ENCODE data around the gene ALPK3.
A peak's percentile ranks its signal among the peaks of the same experiment; 100 is the strongest.

Gene ALPK3

GRCh38 chr15:84869510-84869909, 52.4 kb downstream of the ALPK3 start:
- Histone ChIP-seq H3K4me3 (ENCODE audit: low read length) (no peak overlapping the region), H3K9ac (ENCODE audit: low read length) (no peak overlapping the region), H3K27ac (ENCODE audit: low read length) (no peak overlapping the region), H3K4me1 (ENCODE audit: low read length) (peaks cover 8% of the 10 kb centered on the region), H3K9me3 (ENCODE audit: insufficient read depth, low read length) (no peaks in the 10 kb centered on the region), H3K36me3 (replicated peaks; ENCODE audit: low read depth, low read length) (no peaks in the 10 kb centered on the region), H2AFZ (ENCODE audit: low read depth, low read length) (no peak overlapping the region), H3K4me2 (ENCODE audit: low read length) (no peak overlapping the region), H3K79me2 (ENCODE audit: low read length) (no peaks in the 10 kb centered on the region), H3K27me3 (ENCODE audit: low read depth, low read length) (no peaks in the 10 kb centered on the region), H4K20me1 (ENCODE audit: insufficient read depth, low read length) (no peaks in the 10 kb centered on the region)
- TF ChIP-seq, protein P1, sequence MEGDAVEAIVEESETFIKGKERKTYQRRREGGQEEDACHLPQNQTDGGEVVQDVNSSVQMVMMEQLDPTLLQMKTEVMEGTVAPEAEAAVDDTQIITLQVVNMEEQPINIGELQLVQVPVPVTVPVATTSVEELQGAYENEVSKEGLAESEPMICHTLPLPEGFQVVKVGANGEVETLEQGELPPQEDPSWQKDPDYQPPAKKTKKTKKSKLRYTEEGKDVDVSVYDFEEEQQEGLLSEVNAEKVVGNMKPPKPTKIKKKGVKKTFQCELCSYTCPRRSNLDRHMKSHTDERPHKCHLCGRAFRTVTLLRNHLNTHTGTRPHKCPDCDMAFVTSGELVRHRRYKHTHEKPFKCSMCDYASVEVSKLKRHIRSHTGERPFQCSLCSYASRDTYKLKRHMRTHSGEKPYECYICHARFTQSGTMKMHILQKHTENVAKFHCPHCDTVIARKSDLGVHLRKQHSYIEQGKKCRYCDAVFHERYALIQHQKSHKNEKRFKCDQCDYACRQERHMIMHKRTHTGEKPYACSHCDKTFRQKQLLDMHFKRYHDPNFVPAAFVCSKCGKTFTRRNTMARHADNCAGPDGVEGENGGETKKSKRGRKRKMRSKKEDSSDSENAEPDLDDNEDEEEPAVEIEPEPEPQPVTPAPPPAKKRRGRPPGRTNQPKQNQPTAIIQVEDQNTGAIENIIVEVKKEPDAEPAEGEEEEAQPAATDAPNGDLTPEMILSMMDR (IDR thresholded peaks at IDR 0.05; ENCODE audit: low read depth, low read length) = no peak
- TF ChIP-seq EZH2phosphoT487 (IDR thresholded peaks at IDR 0.05; ENCODE audit: low read depth) = no peak

- H3K9me3 ChIP-seq (ENCODE audit: insufficient read depth, low read length) = no peaks in the 10 kb centered on the region
- H3K36me3 ChIP-seq (replicated peaks; ENCODE audit: low read depth, low read length) = no peaks in the 10 kb centered on the region
- no peak overlapping the region for H3K4me3 ChIP-seq (ENCODE audit: low read length)
- no peak overlapping the region for H3K4me2 ChIP-seq (ENCODE audit: low read length)
- no peaks in the 10 kb centered on the region for H3K79me2 ChIP-seq (ENCODE audit: low read length)
- H3K27me3 ChIP-seq (ENCODE audit: low read depth, low read length) = peaks cover 5% of the 10 kb centered on the region; the same call in 1 of the 2 replicates
- H2AFZ ChIP-seq (ENCODE audit: low read depth, low read length) = no peak overlapping the region
- no peak overlapping the region for H3K27ac ChIP-seq (ENCODE audit: low read length)
- no peak for TF ChIP-seq EZH2phosphoT487 (IDR thresholded peaks at IDR 0.05; ENCODE audit: low read depth)
- TF ChIP-seq, protein P1 (IDR thresholded peaks at IDR 0.05; ENCODE audit: low read depth, low read length) = peak; percentile 29
- H4K20me1 ChIP-seq (ENCODE audit: insufficient read depth, low read length) = no peaks in the 10 kb centered on the region
- H3K4me1 ChIP-seq (ENCODE audit: low read length) = no peaks in the 10 kb centered on the region
- no peak overlapping the region for H3K9ac ChIP-seq (ENCODE audit: low read length)
Observed at GRCh38 chr15:84871428-84871985, 54.4 kb downstream of the ALPK3 start.

DNA sequence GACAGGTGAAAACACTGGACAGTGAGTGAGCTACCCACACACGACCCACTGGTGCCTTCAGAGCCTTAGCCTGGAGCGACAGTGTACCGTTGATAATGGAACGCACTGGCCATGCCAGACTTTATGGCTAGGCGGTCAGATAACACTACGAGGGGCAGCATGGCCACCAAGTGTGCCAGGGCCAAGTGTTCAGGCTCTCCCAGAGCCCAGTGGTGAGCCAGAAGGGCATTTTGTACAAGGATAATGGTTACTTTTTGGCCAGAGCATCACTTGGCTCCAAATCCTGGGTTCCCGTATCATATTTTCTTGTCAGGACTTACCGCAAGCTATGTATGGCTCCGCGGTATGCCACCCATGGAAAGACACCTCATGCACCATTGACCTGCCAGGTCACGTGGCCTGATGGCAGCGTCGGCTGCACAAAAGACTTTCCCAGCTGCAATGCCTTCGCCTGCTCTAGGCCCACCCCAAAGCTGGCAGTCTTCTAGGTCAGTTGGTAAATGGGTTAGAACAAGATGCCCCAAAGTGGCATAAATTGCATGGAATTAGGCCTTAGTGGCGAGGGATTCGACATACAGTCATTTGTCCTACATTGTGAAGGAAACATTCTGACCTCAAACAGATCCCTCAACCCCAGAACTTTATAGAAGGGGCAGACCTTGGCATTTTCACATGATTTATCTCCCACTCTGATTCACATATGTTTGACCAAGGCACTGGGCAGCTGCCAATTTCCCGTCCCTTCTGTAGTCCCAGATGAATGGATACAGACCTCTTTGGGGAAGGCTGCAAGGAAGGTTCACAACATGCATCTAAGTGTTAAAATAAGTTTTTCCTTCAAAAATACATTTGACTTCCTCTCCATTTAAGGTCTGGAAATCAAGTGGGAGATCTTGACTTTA, 55.1 kb downstream of the ALPK3 start:
- Histone ChIP-seq H2AFZ (ENCODE audit: low read depth, low read length) (no peak overlapping the region), H3K36me3 (replicated peaks; ENCODE audit: low read depth, low read length) (no peaks in the 10 kb centered on the region), H3K79me2 (ENCODE audit: low read length) (no peaks in the 10 kb centered on the region), H3K27ac (ENCODE audit: low read length) (no peak overlapping the region), H4K20me1 (ENCODE audit: insufficient read depth, low read length) (no peaks in the 10 kb centered on the region), H3K27me3 (ENCODE audit: low read depth, low read length) (peaks cover 5% of the 10 kb centered on the region; the same call in 1 of the 2 replicates), H3K4me3 (ENCODE audit: low read length) (no peak overlapping the region), H3K9ac (ENCODE audit: low read length) (no peak overlapping the region), H3K9me3 (ENCODE audit: insufficient read depth, low read length) (no peaks in the 10 kb centered on the region), H3K4me2 (ENCODE audit: low read length) (no peak overlapping the region), H3K4me1 (ENCODE audit: low read length) (no peaks in the 10 kb centered on the region)
- TF ChIP-seq, protein P1 (IDR thresholded peaks at IDR 0.05; ENCODE audit: low read depth, low read length) = no peak
- no peak for TF ChIP-seq EZH2phosphoT487 (IDR thresholded peaks at IDR 0.05; ENCODE audit: low read depth)

- Histone ChIP-seq H3K79me2 (ENCODE audit: low read length) (no peaks in the 10 kb centered on the region), H4K20me1 (ENCODE audit: insufficient read depth, low read length) (no peaks in the 10 kb centered on the region), H3K9me3 (ENCODE audit: insufficient read depth, low read length) (no peaks in the 10 kb centered on the region), H3K4me3 (ENCODE audit: low read length) (no peak overlapping the region), H2AFZ (ENCODE audit: low read depth, low read length) (no peak overlapping the region), H3K27me3 (ENCODE audit: low read depth, low read length) (peaks cover 5% of the 10 kb centered on the region; the same call in 1 of the 2 replicates), H3K27ac (ENCODE audit: low read length) (no peak overlapping the region), H3K9ac (ENCODE audit: low read length) (no peak overlapping the region), H3K4me1 (ENCODE audit: low read length) (no peaks in the 10 kb centered on the region), H3K4me2 (ENCODE audit: low read length) (no peak overlapping the region), H3K36me3 (replicated peaks; ENCODE audit: low read depth, low read length) (no peaks in the 10 kb centered on the region)
- no peak for TF ChIP-seq EZH2phosphoT487 (IDR thresholded peaks at IDR 0.05; ENCODE audit: low read depth)
- TF ChIP-seq, protein P1 (IDR thresholded peaks at IDR 0.05; ENCODE audit: low read depth, low read length) = no peak
Observed at GRCh38 chr15:84873997-84874396, 56.8 kb downstream of the ALPK3 start.
